WTC11 (cell line): ENCODE data around the gene ITSN1. TPM values are rescaled to one million over a fixed set of nuclear protein-coding genes. Genes with fewer than 3 reads are reported as not detected.

ENCODE experiments used
- ATAC-seq: fragments of 200-7000 bp; cut with Tn5 transposase; 2 replicates; pipeline ENCODE4 v1.10.0; 2021; ENCODE audit warnings: mild to moderate bottlenecking, moderate library complexity
- CTCF ChIA-PET: fragments of 300-600 bp; sonication (Branson Sonifier 250); formaldehyde crosslinking; loops from one replicate; lab custom pipeline; 2021; ENCODE audit warnings: antibody characterized with exemption; lab: Charles Lee
- POLR2A ChIA-PET: fragments of 350-600 bp; sonication (Branson Sonifier 250); formaldehyde crosslinking; loops from one replicate; lab custom pipeline; 2021; ENCODE audit warnings: antibody characterized with exemption; lab: Charles Lee
- DNase-seq: peaks from one replicate; pipeline ENCODE4 v3.0.0; 2021; ENCODE audit warnings: low spot score
- H3K27ac Mint-ChIP-seq: 2 replicates; pipeline ENCODE4 v1.8.0; 2021; ENCODE audit warnings: mixed read lengths
- H3K27me3 Mint-ChIP-seq: 2 replicates; pipeline ENCODE4 v1.8.0; 2021; ENCODE audit warnings: low read depth, mild to moderate bottlenecking, moderate library complexity, mixed read lengths
- H3K36me3 Mint-ChIP-seq: 2 replicates; pipeline ENCODE4 v1.8.0; 2021; ENCODE audit warnings: mixed read lengths
- H3K4me1 Mint-ChIP-seq: 2 replicates; pipeline ENCODE4 v1.8.0; 2022; ENCODE audit warnings: mixed read lengths
- H3K4me3 Mint-ChIP-seq: 2 replicates; pipeline ENCODE4 v1.8.0; 2021; ENCODE audit warnings: mild to moderate bottlenecking, moderate library complexity, mixed read lengths
- H3K9me3 Mint-ChIP-seq: 2 replicates; pipeline ENCODE4 v1.8.0; 2021; ENCODE audit warnings: mixed read lengths
- E2F1 ChIP-seq: sonication (generic); formaldehyde crosslinking; IDR thresholded peaks from 2 replicates; pipeline ENCODE4 v1.8.0; 2022; ENCODE audit warnings: mild to moderate bottlenecking, missing genetic modification reagents
- GTF2I ChIP-seq: fragments of 250-450 bp; sonication (Bioruptor Pico); conservative IDR thresholded peaks from 2 replicates; pipeline ENCODE4 v1.4.0; 2021; ENCODE audit warnings: mild to moderate bottlenecking
- KAT7 ChIP-seq: sonication (generic); formaldehyde crosslinking; IDR thresholded peaks from 2 replicates; pipeline ENCODE4 v1.8.1; 2023; ENCODE audit warnings: missing genetic modification reagents, mild to moderate bottlenecking, borderline replicate concordance
- MLX ChIP-seq: sonication (generic); formaldehyde crosslinking; IDR thresholded peaks from 2 replicates; pipeline ENCODE4 v1.8.1; 2023; ENCODE audit warnings: mild to moderate bottlenecking, missing genetic modification reagents, moderate library complexity
- NR2C2 ChIP-seq: sonication (generic); formaldehyde crosslinking; IDR thresholded peaks from 2 replicates; pipeline ENCODE4 v1.8.0; 2022; ENCODE audit warnings: mild to moderate bottlenecking, missing genetic modification reagents
- PRDM15 ChIP-seq: sonication (generic); formaldehyde crosslinking; IDR thresholded peaks from 2 replicates; pipeline ENCODE4 v1.8.0; 2022; ENCODE audit warnings: missing genetic modification reagents
- RELA ChIP-seq: sonication (generic); formaldehyde crosslinking; IDR thresholded peaks from 2 replicates; pipeline ENCODE4 v1.8.1; 2022; ENCODE audit warnings: missing genetic modification reagents, mild to moderate bottlenecking, borderline replicate concordance
- SOX15 ChIP-seq: fragments of 250-450 bp; sonication (Bioruptor Pico); IDR thresholded peaks from 2 replicates; pipeline ENCODE4 v1.9.0; 2021; ENCODE audit warnings: mild to moderate bottlenecking
- SP1 ChIP-seq: sonication (generic); formaldehyde crosslinking; conservative IDR thresholded peaks from 2 replicates; pipeline ENCODE4 v1.8.1; 2022; ENCODE audit warnings: missing genetic modification reagents
- ZNF281 ChIP-seq: sonication (generic); formaldehyde crosslinking; IDR thresholded peaks from 2 replicates; pipeline ENCODE4 v1.8.0; 2023; ENCODE audit warnings: mild to moderate bottlenecking, missing genetic modification reagents
- total RNA-seq: library from RNA; stranded (reverse); gene quantifications from 3 replicates; pipeline ENCODE4 v1.2.3, GENCODE V29; 2021
- TF ChIP-seq, protein P1 (sequence below): fragments of 250-450 bp; sonication (Bioruptor Pico); conservative IDR thresholded peaks from 2 replicates; pipeline ENCODE4 v1.9.0; 2021; ENCODE audit warnings: mild to moderate bottlenecking
- TF ChIP-seq, protein P2 (sequence below): sonication (generic); formaldehyde crosslinking; IDR thresholded peaks from 2 replicates; pipeline ENCODE4 v1.8.1; 2023; ENCODE audit warnings: mild to moderate bottlenecking, missing genetic modification reagents, borderline replicate concordance
- TF ChIP-seq, protein P3 (sequence below): sonication (generic); formaldehyde crosslinking; IDR thresholded peaks from 2 replicates; pipeline ENCODE4 v1.8.1; 2023; ENCODE audit warnings: mild to moderate bottlenecking, missing genetic modification reagents

Gene ITSN1
- total RNA-seq, 1 experiment from 2014 or later: 69.6 TPM

- TF ChIP-seq PRDM15 (no peak), KAT7 (CRISPR knock-in tag) (no peak), SP1 (no peak)
- TF ChIP-seq, all 79 proteins: peak for 0
Observed at GRCh38 chr21:33828577-33828976, 186.3 kb downstream of the ITSN1 start (continued).

DNA sequence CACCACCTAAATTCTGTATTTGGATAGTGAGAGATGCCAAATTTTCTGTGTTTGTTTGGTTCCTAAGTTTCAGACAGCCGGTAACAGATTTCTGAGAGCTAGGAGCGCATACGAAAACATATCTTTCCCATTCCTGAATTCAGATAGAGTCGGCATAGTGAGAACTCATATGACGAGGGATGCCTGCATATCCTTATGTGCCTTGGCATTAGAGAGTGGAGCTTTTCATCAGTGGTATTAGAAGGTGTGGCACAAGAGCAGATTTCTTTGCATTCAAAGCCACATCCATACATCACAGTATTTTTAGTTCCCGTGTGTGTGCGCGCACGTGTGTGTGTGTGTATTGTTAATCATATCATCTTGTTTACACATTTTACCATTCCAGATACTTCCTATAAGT, 187.5 kb downstream of the ITSN1 start:
- no peaks in the 10 kb centered on the region for H3K27me3 Mint-ChIP-seq
- DNase-seq (no peak), ATAC-seq (no peak)
- TF ChIP-seq NR2C2 (CRISPR knock-in tag) (no peak), KAT7 (CRISPR knock-in tag) (no peak), GTF2I (CRISPR knock-in tag) (no peak), E2F1 (no peak), MLX (CRISPR knock-in tag) (no peak), SOX15 (CRISPR knock-in tag) (no peak)
- TF ChIP-seq, protein P1, sequence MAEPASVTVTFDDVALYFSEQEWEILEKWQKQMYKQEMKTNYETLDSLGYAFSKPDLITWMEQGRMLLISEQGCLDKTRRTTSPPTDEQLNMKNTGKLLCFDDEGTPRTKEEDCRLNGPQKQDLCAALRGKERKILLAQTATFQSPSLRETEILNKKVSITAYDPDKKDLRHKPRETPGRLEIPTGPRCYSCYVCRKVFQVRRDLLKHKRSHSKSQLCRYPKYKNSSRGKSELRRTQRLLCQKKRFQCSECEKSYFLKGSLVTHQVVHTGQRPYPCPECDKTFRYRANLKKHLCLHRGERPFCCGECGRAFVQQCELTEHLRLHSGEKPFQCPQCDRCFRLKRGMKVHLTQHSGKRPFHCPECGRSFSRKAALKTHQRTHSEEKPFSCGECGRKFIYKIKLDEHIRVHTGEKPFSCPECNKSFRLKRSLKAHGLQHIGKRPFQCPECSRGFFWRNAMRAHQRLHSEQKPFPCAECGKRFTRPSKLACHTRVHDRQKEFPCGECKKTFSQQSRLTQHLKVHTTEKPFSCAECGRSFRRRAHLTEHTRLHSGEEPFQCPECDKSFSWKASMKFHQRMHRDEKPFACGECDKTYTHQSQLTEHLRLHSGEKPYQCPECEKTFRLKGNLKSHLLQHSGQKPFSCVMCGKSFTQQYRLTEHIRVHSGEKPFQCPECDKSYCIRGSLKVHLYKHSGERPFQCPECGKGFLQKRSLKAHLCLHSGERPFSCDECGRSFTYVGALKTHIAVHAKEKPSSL (CRISPR knock-in tag): no peak
- ChIA-PET CTCF (no interaction called here), POLR2A (no interaction called here)
- peaks cover 33% of the 10 kb centered on the region for H3K36me3 Mint-ChIP-seq
- no peaks in the 10 kb centered on the region for H3K4me1 Mint-ChIP-seq
- H3K9me3 Mint-ChIP-seq: no peaks in the 10 kb centered on the region
- H3K4me3 Mint-ChIP-seq: no peak overlapping the region
- no peak overlapping the region for H3K27ac Mint-ChIP-seq

- no peak overlapping the region for H3K4me3 Mint-ChIP-seq
- ChIA-PET CTCF (no interaction called here), POLR2A (no interaction called here)
- H3K27ac Mint-ChIP-seq: peak overlapping the region; percentile 31; the same call in 1 of the 2 replicates
- peaks cover 47% of the 10 kb centered on the region for H3K36me3 Mint-ChIP-seq
- no peaks in the 10 kb centered on the region for H3K4me1 Mint-ChIP-seq
- no peak; the same call in 1 of the 2 replicates for ATAC-seq
- DNase-seq: no peak
- TF ChIP-seq, protein P2, sequence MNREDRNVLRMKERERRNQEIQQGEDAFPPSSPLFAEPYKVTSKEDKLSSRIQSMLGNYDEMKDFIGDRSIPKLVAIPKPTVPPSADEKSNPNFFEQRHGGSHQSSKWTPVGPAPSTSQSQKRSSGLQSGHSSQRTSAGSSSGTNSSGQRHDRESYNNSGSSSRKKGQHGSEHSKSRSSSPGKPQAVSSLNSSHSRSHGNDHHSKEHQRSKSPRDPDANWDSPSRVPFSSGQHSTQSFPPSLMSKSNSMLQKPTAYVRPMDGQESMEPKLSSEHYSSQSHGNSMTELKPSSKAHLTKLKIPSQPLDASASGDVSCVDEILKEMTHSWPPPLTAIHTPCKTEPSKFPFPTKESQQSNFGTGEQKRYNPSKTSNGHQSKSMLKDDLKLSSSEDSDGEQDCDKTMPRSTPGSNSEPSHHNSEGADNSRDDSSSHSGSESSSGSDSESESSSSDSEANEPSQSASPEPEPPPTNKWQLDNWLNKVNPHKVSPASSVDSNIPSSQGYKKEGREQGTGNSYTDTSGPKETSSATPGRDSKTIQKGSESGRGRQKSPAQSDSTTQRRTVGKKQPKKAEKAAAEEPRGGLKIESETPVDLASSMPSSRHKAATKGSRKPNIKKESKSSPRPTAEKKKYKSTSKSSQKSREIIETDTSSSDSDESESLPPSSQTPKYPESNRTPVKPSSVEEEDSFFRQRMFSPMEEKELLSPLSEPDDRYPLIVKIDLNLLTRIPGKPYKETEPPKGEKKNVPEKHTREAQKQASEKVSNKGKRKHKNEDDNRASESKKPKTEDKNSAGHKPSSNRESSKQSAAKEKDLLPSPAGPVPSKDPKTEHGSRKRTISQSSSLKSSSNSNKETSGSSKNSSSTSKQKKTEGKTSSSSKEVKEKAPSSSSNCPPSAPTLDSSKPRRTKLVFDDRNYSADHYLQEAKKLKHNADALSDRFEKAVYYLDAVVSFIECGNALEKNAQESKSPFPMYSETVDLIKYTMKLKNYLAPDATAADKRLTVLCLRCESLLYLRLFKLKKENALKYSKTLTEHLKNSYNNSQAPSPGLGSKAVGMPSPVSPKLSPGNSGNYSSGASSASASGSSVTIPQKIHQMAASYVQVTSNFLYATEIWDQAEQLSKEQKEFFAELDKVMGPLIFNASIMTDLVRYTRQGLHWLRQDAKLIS (CRISPR knock-in tag): no peak
- TF ChIP-seq ZNF281 (CRISPR knock-in tag) (no peak), RELA (CRISPR knock-in tag) (no peak)
- TF ChIP-seq, protein P3, sequence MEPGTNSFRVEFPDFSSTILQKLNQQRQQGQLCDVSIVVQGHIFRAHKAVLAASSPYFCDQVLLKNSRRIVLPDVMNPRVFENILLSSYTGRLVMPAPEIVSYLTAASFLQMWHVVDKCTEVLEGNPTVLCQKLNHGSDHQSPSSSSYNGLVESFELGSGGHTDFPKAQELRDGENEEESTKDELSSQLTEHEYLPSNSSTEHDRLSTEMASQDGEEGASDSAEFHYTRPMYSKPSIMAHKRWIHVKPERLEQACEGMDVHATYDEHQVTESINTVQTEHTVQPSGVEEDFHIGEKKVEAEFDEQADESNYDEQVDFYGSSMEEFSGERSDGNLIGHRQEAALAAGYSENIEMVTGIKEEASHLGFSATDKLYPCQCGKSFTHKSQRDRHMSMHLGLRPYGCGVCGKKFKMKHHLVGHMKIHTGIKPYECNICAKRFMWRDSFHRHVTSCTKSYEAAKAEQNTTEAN: no peak
- no peaks in the 10 kb centered on the region for H3K9me3 Mint-ChIP-seq
- H3K27me3 Mint-ChIP-seq: no peaks in the 10 kb centered on the region
Observed at GRCh38 chr21:33831962-33832659, 189.8 kb downstream of the ITSN1 start.
